Peyer's patch (tissue), 4 donors: ENCODE data around the gene AKAP13. TPM values are rescaled to one million over a fixed set of nuclear protein-coding genes. Genes with fewer than 3 reads are reported as not detected.

Experiments used
- DNase-seq, 3 donors: peaks; one replicate each; pipeline ENCODE4 v3.0.0-alpha.2; 2017 to 2019
- H3K27ac ChIP-seq, 4 donors: fragments of 200-600 bp; sonication (generic); one replicate each; pipeline ENCODE4 v1.5.1; 2016 to 2019
- H3K27me3 ChIP-seq, 2 donors: fragments of 200-600 bp; sonication (generic); one replicate each; pipeline ENCODE4 v1.5.1; 2019
- H3K36me3 ChIP-seq, 3 donors: fragments of 200-600 bp; sonication (generic); one replicate each; pipeline ENCODE4 v1.5.1; 2016 to 2019
- H3K4me1 ChIP-seq, 4 donors: fragments of 200-600 bp; sonication (generic); one replicate each; pipeline ENCODE4 v1.5.1; 2016 to 2019
- H3K4me3 ChIP-seq, 4 donors: fragments of 200-600 bp; sonication (generic); 1 replicate in 3 of 4; 2 replicates in 1 of 4; pipeline ENCODE4 v1.5.1; 2016 to 2019; ENCODE audit warnings: mild to moderate bottlenecking in 1 of 4
- H3K9me3 ChIP-seq, 4 donors: fragments of 200-600 bp; sonication (generic); one replicate each; pipeline ENCODE4 v1.5.1; 2016 to 2019; ENCODE audit warnings: mild to moderate bottlenecking in 1 of 4
- POLR2A ChIP-seq, 2 donors: fragments of 450-650 bp; IDR thresholded peaks; one replicate each; pipeline ENCODE4 v1.5.1; 2017; ENCODE audit warnings: antibody characterized with exemption in 2 of 2, mild to moderate bottlenecking in 2 of 2, moderate library complexity in 2 of 2
- total RNA-seq, 4 donors: library from RNA; depleted of rRNA; stranded (reverse); fragments of >200 nt; gene quantifications; one replicate each; pipeline ENCODE4 v1.1.0, GENCODE V29; 2016
- TF ChIP-seq, protein P1 (sequence below), 6 experiments: fragments of 450-650 bp in 4 of 6; fragments of 200-600 bp in 2 of 6; sonication (generic) in 1 of 6; IDR thresholded peaks; one replicate each; pipeline ENCODE4 v1.5.1; 2017 to 2019; ENCODE audit warnings: antibody characterized with exemption in 6 of 6, mild to moderate bottlenecking in 3 of 6, moderate library complexity in 1 of 6

Gene AKAP13
- total RNA-seq, 4 donors from 2014 or later = 166 to 742 (median 242) TPM

DNA sequence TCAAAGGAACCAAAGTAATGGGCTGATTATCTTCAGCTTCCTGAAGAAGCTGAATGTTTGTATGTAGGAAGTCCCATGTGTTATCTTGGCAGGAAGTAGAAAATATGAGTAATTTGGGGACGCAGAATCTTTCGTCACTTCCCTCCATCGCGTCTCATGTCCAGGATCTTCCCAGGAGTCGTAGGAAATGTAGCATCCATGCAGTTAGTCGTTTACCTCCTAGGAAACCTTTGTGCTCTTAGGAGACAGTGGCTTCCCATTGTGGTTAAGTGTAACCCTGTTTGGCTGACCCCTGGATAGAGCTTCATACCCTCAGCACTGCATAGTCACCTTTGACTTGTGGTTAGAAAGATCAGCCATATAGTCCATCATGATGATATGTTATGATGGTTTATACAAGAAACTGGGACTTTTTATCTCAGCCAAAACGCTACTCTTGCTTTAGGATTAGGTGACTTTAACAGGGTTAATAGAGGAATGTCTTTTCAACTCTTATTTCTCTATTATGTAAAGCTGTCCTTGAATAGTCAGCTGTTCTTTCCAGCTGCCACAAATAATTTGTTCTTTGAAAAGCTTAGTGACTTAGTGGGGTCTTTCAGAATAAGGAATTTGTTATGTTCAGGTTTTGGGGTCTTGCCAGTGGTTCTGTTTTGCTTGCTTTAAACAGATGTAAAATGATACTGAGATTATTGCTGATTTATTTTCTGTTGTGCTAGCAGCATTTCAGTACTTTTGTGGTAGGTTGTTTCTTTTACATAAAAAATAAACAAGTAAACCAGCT lies 322.1 kb downstream of the AKAP13 start:
- Histone ChIP-seq H3K4me3 (no peak overlapping the region), H3K27ac (peak overlapping the region; percentile 54 to 83 (median 74)), H3K27me3 (no peaks in the 10 kb centered on the region), H3K36me3 (peaks cover 0 to 40% (median 0%) of the 10 kb centered on the region in 3 donors), H3K4me1 (peaks cover 0 to 47% (median 19%) of the 10 kb centered on the region in 4 donors), H3K9me3 (no peaks in the 10 kb centered on the region)
- TF ChIP-seq, protein P1, sequence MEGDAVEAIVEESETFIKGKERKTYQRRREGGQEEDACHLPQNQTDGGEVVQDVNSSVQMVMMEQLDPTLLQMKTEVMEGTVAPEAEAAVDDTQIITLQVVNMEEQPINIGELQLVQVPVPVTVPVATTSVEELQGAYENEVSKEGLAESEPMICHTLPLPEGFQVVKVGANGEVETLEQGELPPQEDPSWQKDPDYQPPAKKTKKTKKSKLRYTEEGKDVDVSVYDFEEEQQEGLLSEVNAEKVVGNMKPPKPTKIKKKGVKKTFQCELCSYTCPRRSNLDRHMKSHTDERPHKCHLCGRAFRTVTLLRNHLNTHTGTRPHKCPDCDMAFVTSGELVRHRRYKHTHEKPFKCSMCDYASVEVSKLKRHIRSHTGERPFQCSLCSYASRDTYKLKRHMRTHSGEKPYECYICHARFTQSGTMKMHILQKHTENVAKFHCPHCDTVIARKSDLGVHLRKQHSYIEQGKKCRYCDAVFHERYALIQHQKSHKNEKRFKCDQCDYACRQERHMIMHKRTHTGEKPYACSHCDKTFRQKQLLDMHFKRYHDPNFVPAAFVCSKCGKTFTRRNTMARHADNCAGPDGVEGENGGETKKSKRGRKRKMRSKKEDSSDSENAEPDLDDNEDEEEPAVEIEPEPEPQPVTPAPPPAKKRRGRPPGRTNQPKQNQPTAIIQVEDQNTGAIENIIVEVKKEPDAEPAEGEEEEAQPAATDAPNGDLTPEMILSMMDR (IDR thresholded peaks at IDR 0.05) = no peak
- TF ChIP-seq POLR2A (IDR thresholded peaks at IDR 0.05) = no peak
- no peak for DNase-seq

DNA sequence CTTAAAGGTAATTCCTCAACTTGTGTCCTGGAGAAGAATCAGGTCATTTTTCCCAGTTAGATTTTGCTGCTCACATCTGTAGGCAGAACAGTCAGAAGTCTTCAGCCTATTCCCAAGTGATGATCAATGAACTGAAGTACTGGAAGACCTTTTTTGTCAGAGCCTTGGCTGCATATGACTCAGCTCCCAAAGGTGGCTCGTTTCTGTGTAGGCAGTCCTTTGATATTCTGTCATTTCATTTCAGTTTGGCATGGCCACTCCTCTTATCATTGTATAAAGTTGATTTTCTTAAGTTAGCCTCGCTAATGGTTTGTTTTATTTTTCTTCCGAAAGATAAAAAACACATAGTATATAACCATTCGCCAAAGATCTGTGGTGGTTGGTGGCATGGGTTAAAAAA lies 323.7 kb downstream of the AKAP13 start:
- H3K27ac ChIP-seq = peak overlapping the region; percentile 57 to 83 (median 74)
- H3K9me3 ChIP-seq = no peaks in the 10 kb centered on the region
- peaks cover 3 to 56% (median 23%) of the 10 kb centered on the region in 4 donors for H3K4me1 ChIP-seq
- DNase-seq = no peak
- H3K36me3 ChIP-seq = peaks cover 0 to 35% (median 0%) of the 10 kb centered on the region in 3 donors
- no peaks in the 10 kb centered on the region for H3K27me3 ChIP-seq
- no peak overlapping the region for H3K4me3 ChIP-seq
- TF ChIP-seq, protein P1 (IDR thresholded peaks at IDR 0.05) = no peak
- TF ChIP-seq POLR2A (IDR thresholded peaks at IDR 0.05) = no peak

DNA sequence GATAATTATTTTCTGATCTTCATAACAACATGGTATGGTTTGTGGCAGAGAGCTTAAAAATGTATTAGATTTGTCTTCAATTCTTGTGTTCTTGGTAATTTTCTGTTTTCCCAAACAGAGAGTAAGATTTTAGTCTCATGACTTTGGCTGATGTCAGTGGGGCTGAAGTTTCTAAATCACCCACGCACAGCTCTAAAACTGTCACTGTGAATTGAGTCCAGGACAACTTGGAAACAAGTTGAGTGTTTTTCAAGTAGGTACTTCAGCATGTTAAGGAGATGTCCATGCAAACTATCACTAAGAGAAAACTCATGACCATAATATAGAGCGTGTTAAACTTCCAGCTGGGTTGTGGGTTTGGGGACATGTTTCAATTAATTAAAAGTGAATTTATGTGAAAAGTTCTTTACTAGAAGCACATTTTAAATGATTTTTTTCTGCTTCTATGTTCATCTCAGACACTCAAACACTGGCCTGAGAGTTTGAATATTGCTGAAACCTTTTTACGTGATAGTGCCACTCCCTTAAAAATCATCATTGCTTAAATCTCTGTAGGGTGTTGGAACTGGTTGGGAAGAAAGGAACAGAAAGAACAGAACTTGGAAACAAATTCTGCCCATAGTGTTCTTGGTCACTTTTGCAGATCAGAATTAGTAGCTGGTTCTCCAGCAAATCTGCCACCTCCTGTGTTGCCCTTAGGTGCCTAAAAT lies 324.5 kb downstream of the AKAP13 start:
- Histone ChIP-seq H3K27ac (peak overlapping the region; percentile 57 to 83 (median 74)), H3K4me3 (no peak overlapping the region), H3K27me3 (no peaks in the 10 kb centered on the region), H3K36me3 (peaks cover 0 to 35% (median 0%) of the 10 kb centered on the region in 3 donors), H3K4me1 (peaks cover 3 to 56% (median 24%) of the 10 kb centered on the region in 4 donors), H3K9me3 (no peaks in the 10 kb centered on the region)
- no peak for DNase-seq
- TF ChIP-seq, protein P1 (IDR thresholded peaks at IDR 0.05) = no peak
- TF ChIP-seq POLR2A (IDR thresholded peaks at IDR 0.05) = no peak

DNA sequence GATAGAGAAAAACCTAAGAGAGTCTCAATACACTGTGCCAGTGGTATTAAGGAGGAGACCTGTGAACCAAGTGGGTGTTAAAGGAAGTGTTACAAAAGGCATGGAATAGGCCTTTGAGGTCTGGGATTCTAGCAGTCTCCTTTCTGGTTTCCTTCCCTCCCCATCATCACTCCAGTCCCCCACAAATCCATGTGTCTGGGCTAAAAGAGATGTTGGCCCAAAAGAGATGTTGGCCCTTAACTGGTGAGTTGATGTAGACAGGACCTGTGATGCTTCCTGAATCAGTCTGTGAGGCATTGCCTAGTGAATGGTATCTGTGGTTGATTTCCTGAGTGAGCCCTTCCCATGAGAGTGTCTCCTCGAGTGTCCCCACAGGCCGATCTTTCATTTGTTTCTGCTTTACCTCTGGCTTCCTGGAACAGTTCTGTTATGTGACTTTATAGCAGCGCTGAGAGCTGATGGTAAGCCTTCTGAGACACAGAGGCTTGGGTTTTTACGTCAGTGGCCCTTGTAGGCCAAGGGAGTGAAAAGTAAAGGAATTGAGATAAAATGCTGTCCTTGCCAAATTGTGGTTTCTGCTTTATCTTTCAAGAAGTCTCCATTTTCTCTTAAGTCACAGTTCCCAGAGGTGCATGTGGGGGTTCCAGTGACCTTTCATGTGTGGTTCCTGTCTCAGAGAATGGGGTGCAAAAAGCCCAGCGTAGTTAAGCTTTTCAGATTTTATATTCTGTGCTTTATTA lies 326.5 kb downstream of the AKAP13 start:
- Histone ChIP-seq H3K4me1 (peaks cover 3 to 46% (median 27%) of the 10 kb centered on the region in 4 donors), H3K4me3 (peak overlapping the region; percentile 2 to 21 (median 8))

More for the DNA sequence above, 326.5 kb downstream of the AKAP13 start:
- peak overlapping the region; percentile 76 to 83 (median 80) for H3K27ac ChIP-seq
- peak in 2 of 3 donors; percentile 55 to 71 for DNase-seq
- H3K27me3 ChIP-seq = no peaks in the 10 kb centered on the region
- H3K36me3 ChIP-seq = peaks cover 0 to 48% (median 0%) of the 10 kb centered on the region in 3 donors
- H3K9me3 ChIP-seq = no peaks in the 10 kb centered on the region
- no peak for TF ChIP-seq POLR2A (IDR thresholded peaks at IDR 0.05)
- TF ChIP-seq, protein P1 (IDR thresholded peaks at IDR 0.05) = no peak
